ENCODE results near the gene DENND1C. TPM values are rescaled to one million over a fixed set of nuclear protein-coding genes. Genes with fewer than 3 reads are reported as not detected.

The DENND1C gene
- total and polyA plus RNA-seq, 5 donors from 2014 or later, result 36.9 to 125 (median 42.3) TPM

- H3K4me3 Mint-ChIP-seq, result peak overlapping the region in 2 of 4 donors; percentile 10 to 35
- Histone ChIP-seq H3K27me3 (ENCODE audit: control insufficient read depth, insufficient read depth, low read length) (no peaks in the 10 kb centered on the region), H3K4me3 (ENCODE audit: low read depth, low read length) (no peak overlapping the region), H3K9me3 (ENCODE audit: control insufficient read depth in 2 of 2, low read length in 2 of 2) (peaks cover 0 to 3% of the 10 kb centered on the region in 2 experiments), H3K4me1 (ENCODE audit: control insufficient read depth, insufficient read depth, low read length, poor library complexity, severe bottlenecking) (peaks cover 7% of the 10 kb centered on the region), H3K36me3 (ENCODE audit: control insufficient read depth, insufficient read depth, low read length) (no peaks in the 10 kb centered on the region), H3K27ac (ENCODE audit: insufficient read depth, low read length, poor library complexity, severe bottlenecking) (no peak overlapping the region)
- H3K4me1 Mint-ChIP-seq, result peaks cover 0 to 14% (median 6%) of the 10 kb centered on the region in 4 donors
- no peak for DNase-seq
- H3K36me3 Mint-ChIP-seq, result no peaks in the 10 kb centered on the region
- H3K27me3 Mint-ChIP-seq, result no peaks in the 10 kb centered on the region
- H3K27ac Mint-ChIP-seq, result no peak overlapping the region
- peaks cover 0 to 8% (median 2%) of the 10 kb centered on the region in 7 donors for H3K9me3 Mint-ChIP-seq
- ATAC-seq (ENCODE audit: low read depth in 2 of 2), result no peak
Observed at GRCh38 chr19:6491802-6492592, 10.4 kb upstream of the DENND1C start.

- peak overlapping the region; percentile 82 for H3K4me3 ChIP-seq (ENCODE audit: low read depth, low read length)
- peak overlapping the region; percentile 57 to 85 (median 80) for H3K4me3 Mint-ChIP-seq
Observed at GRCh38 chr19:6490134-6490533, 8.5 kb upstream of the DENND1C start.

GRCh38 chr19:6489278-6490061 is 7.9 kb upstream of the DENND1C start:
- Histone ChIP-seq H3K9me3 (ENCODE audit: control insufficient read depth in 2 of 2, low read length in 2 of 2) (peaks cover 0 to 3% of the 10 kb centered on the region in 2 experiments), H3K27ac (ENCODE audit: insufficient read depth, low read length, poor library complexity, severe bottlenecking) (peak overlapping the region; percentile 15), H3K4me1 (ENCODE audit: control insufficient read depth, insufficient read depth, low read length, poor library complexity, severe bottlenecking) (peaks cover 7% of the 10 kb centered on the region), H3K36me3 (ENCODE audit: control insufficient read depth, insufficient read depth, low read length) (no peaks in the 10 kb centered on the region), H3K4me3 (ENCODE audit: low read depth, low read length) (peak overlapping the region; percentile 82), H3K27me3 (ENCODE audit: control insufficient read depth, insufficient read depth, low read length) (no peaks in the 10 kb centered on the region)
- Mint-ChIP-seq H3K4me3 (peak overlapping the region; percentile 78 to 88 (median 83)), H3K27ac (peak overlapping the region; percentile 53 to 91 (median 65)), H3K36me3 (no peaks in the 10 kb centered on the region), H3K9me3 (peaks cover 0 to 8% (median 2%) of the 10 kb centered on the region in 7 donors), H3K4me1 (peaks cover 0 to 14% (median 6%) of the 10 kb centered on the region in 4 donors), H3K27me3 (no peaks in the 10 kb centered on the region)
- peak; percentile 58 to 70 for ATAC-seq (ENCODE audit: low read depth in 2 of 2)
- DNase-seq, result peak in 1 of 3 donors; percentile 57

More at GRCh38 chr19:6490134-6490533, 8.5 kb upstream of the DENND1C start:
- DNase-seq (no peak), ATAC-seq (ENCODE audit: low read depth in 2 of 2) (no peak)
- Histone ChIP-seq H3K27ac (ENCODE audit: insufficient read depth, low read length, poor library complexity, severe bottlenecking) (no peak overlapping the region), H3K9me3 (ENCODE audit: control insufficient read depth in 2 of 2, low read length in 2 of 2) (peaks cover 0 to 3% of the 10 kb centered on the region in 2 experiments), H3K36me3 (ENCODE audit: control insufficient read depth, insufficient read depth, low read length) (no peaks in the 10 kb centered on the region), H3K4me1 (ENCODE audit: control insufficient read depth, insufficient read depth, low read length, poor library complexity, severe bottlenecking) (peaks cover 7% of the 10 kb centered on the region), H3K27me3 (ENCODE audit: control insufficient read depth, insufficient read depth, low read length) (no peaks in the 10 kb centered on the region)
- Mint-ChIP-seq H3K9me3 (peaks cover 0 to 8% (median 2%) of the 10 kb centered on the region in 7 donors), H3K27ac (peak overlapping the region; percentile 53 to 91 (median 65)), H3K27me3 (no peaks in the 10 kb centered on the region), H3K4me1 (peaks cover 0 to 14% (median 6%) of the 10 kb centered on the region in 4 donors), H3K36me3 (no peaks in the 10 kb centered on the region)

GRCh38 chr19:6484831-6485230 is 3.2 kb upstream of the DENND1C start:
- Histone ChIP-seq H3K36me3 (ENCODE audit: control insufficient read depth, insufficient read depth, low read length) (no peaks in the 10 kb centered on the region), H3K27ac (ENCODE audit: insufficient read depth, low read length, poor library complexity, severe bottlenecking) (no peak overlapping the region), H3K27me3 (ENCODE audit: control insufficient read depth, insufficient read depth, low read length) (no peaks in the 10 kb centered on the region), H3K4me3 (ENCODE audit: low read depth, low read length) (no peak overlapping the region), H3K4me1 (ENCODE audit: control insufficient read depth, insufficient read depth, low read length, poor library complexity, severe bottlenecking) (peaks cover 22% of the 10 kb centered on the region), H3K9me3 (ENCODE audit: control insufficient read depth in 2 of 2, low read length in 2 of 2) (no peaks in the 10 kb centered on the region)
- no peak for DNase-seq
- Mint-ChIP-seq H3K27ac (no peak overlapping the region), H3K9me3 (no peaks in the 10 kb centered on the region), H3K4me1 (peaks cover 0 to 43% (median 27%) of the 10 kb centered on the region in 4 donors), H3K36me3 (peaks cover 4% of the 10 kb centered on the region), H3K27me3 (no peaks in the 10 kb centered on the region), H3K4me3 (no peak overlapping the region)
- ATAC-seq (ENCODE audit: low read depth in 2 of 2), result no peak

- Histone ChIP-seq H3K27me3 (ENCODE audit: control insufficient read depth, insufficient read depth, low read length) (no peaks in the 10 kb centered on the region), H3K36me3 (ENCODE audit: control insufficient read depth, insufficient read depth, low read length) (peaks cover 3% of the 10 kb centered on the region), H3K4me1 (ENCODE audit: control insufficient read depth, insufficient read depth, low read length, poor library complexity, severe bottlenecking) (peaks cover 24% of the 10 kb centered on the region), H3K4me3 (ENCODE audit: low read depth, low read length) (no peak overlapping the region), H3K9me3 (ENCODE audit: control insufficient read depth in 2 of 2, low read length in 2 of 2) (no peaks in the 10 kb centered on the region), H3K27ac (ENCODE audit: insufficient read depth, low read length, poor library complexity, severe bottlenecking) (no peak overlapping the region)
- Mint-ChIP-seq H3K27me3 (no peaks in the 10 kb centered on the region), H3K4me3 (peak overlapping the region in 1 of 4 donors; percentile 84), H3K27ac (no peak overlapping the region), H3K36me3 (peaks cover 4% of the 10 kb centered on the region), H3K4me1 (peaks cover 0 to 42% (median 24%) of the 10 kb centered on the region in 4 donors), H3K9me3 (no peaks in the 10 kb centered on the region)
- no peak for DNase-seq
- no peak for ATAC-seq (ENCODE audit: low read depth in 2 of 2)
Observed at GRCh38 chr19:6484230-6484629, 2.6 kb upstream of the DENND1C start.

- Histone ChIP-seq H3K9me3 (ENCODE audit: control insufficient read depth in 2 of 2, low read length in 2 of 2) (no peaks in the 10 kb centered on the region), H3K4me1 (ENCODE audit: control insufficient read depth, insufficient read depth, low read length, poor library complexity, severe bottlenecking) (peaks cover 24% of the 10 kb centered on the region), H3K27me3 (ENCODE audit: control insufficient read depth, insufficient read depth, low read length) (no peaks in the 10 kb centered on the region), H3K4me3 (ENCODE audit: low read depth, low read length) (no peak overlapping the region), H3K27ac (ENCODE audit: insufficient read depth, low read length, poor library complexity, severe bottlenecking) (no peak overlapping the region), H3K36me3 (ENCODE audit: control insufficient read depth, insufficient read depth, low read length) (peaks cover 7% of the 10 kb centered on the region)
- Mint-ChIP-seq H3K4me3 (peak overlapping the region; percentile 57 to 100 (median 80)), H3K9me3 (no peaks in the 10 kb centered on the region), H3K27ac (peak overlapping the region; percentile 91 to 99 (median 99)), H3K36me3 (peaks cover 4% of the 10 kb centered on the region), H3K27me3 (no peaks in the 10 kb centered on the region), H3K4me1 (peaks cover 0 to 44% (median 23%) of the 10 kb centered on the region in 4 donors)
- DNase-seq (no peak), ATAC-seq (ENCODE audit: low read depth in 2 of 2) (no peak)
Observed at GRCh38 chr19:6483235-6483634, 1.6 kb upstream of the DENND1C start.

GRCh38 chr19:6482343-6482686 is 728 bp upstream of the DENND1C start:
- H3K4me3 Mint-ChIP-seq, result peak overlapping the region; percentile 95 to 100 (median 98)

More at GRCh38 chr19:6482343-6482686, 728 bp upstream of the DENND1C start:
- peak overlapping the region; percentile 90 for H3K4me3 ChIP-seq (ENCODE audit: low read depth, low read length)
- H3K4me1 ChIP-seq (ENCODE audit: control insufficient read depth, insufficient read depth, low read length, poor library complexity, severe bottlenecking), result peaks cover 24% of the 10 kb centered on the region
- no peak for ATAC-seq (ENCODE audit: low read depth in 2 of 2)
- H3K27ac ChIP-seq (ENCODE audit: insufficient read depth, low read length, poor library complexity, severe bottlenecking), result peak overlapping the region; percentile 84
- Mint-ChIP-seq H3K36me3 (peaks cover 4% of the 10 kb centered on the region), H3K4me1 (peaks cover 0 to 44% (median 23%) of the 10 kb centered on the region in 4 donors), H3K9me3 (no peaks in the 10 kb centered on the region), H3K27ac (peak overlapping the region; percentile 92 to 99 (median 99)), H3K27me3 (no peaks in the 10 kb centered on the region)
- peaks cover 7% of the 10 kb centered on the region for H3K36me3 ChIP-seq (ENCODE audit: control insufficient read depth, insufficient read depth, low read length)
- no peaks in the 10 kb centered on the region for H3K27me3 ChIP-seq (ENCODE audit: control insufficient read depth, insufficient read depth, low read length)
- DNase-seq, result no peak
- no peaks in the 10 kb centered on the region for H3K9me3 ChIP-seq (ENCODE audit: control insufficient read depth in 2 of 2, low read length in 2 of 2)

Measured in CD4-positive, CD25-positive, alpha-beta regulatory T cell (primary cell).